ENCODE results near the gene IFT52.

The IFT52 gene

DNA sequence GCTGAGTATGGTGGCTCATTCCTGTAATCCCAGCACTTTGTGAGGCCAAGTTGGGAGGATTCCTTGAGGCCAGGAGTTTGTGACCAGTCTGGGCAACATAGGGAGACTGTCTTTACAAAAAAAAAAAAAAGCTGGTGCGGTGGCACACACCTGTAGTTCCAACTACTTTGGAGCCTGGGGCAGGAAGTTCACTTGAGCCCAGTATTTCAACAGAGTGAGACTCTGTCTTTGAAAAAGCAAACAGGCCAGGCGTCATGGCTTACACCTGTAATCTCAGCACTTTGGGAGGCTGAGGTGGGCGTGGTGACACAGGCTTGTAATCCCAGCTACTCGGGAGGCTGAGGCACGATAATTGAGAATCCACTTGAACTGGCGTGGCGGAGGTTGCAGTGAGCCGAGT lies 104.8 kb downstream of the IFT52 start:
- no peak for DNase-seq

All from GOT3 (cell line).